Adrenal gland (tissue), 12 donors: ENCODE data around the gene BLID. TPM values are rescaled to one million over a fixed set of nuclear protein-coding genes. Genes with fewer than 3 reads are reported as not detected.

Experiments used
- DNase-seq, 7 donors: peaks; one replicate each; pipeline ENCODE4 v3.0.0-alpha.2; 2019 to 2020
- H3K27ac ChIP-seq, 5 donors: fragments of 200-600 bp; sonication (generic) in 4 of 5; 1 replicate in 3 of 5; 2 replicates in 2 of 5; pipeline versions ENCODE4 v1.5.1 to v1.8.0; 2016 to 2020; ENCODE audit warnings: mild to moderate bottlenecking in 1 of 5
- H3K27me3 ChIP-seq: fragments of 200-600 bp; 2 replicates; pipeline ENCODE4 v1.8.0; 2021
- H3K36me3 ChIP-seq, 2 donors: fragments of 200-600 bp; replicated peaks in 1 of 2; 1 replicate in 1 of 2; 2 replicates in 1 of 2; pipeline versions ENCODE4 v1.5.1 to v1.8.0; 2018 to 2022
- H3K4me1 ChIP-seq, 2 donors: fragments of 200-600 bp; replicated peaks in 1 of 2; 1 replicate in 1 of 2; 2 replicates in 1 of 2; pipeline versions ENCODE4 v1.5.1 to v1.8.0; 2018 to 2021
- H3K4me3 ChIP-seq, 4 donors: fragments of 200-600 bp; sonication (generic) in 3 of 4; one replicate each; pipeline ENCODE4 v1.5.1; 2016 to 2018
- H3K9me3 ChIP-seq, 3 donors: fragments of 200-600 bp; sonication (generic) in 1 of 3; replicated peaks in 1 of 3; 1 replicate in 2 of 3; 2 replicates in 1 of 3; pipeline versions ENCODE4 v1.5.1 to v1.8.0; 2016 to 2021
- POLR2A ChIP-seq, 2 donors: fragments of 450-650 bp; IDR thresholded peaks; one replicate each; pipeline ENCODE4 v1.6.1; 2017; ENCODE audit warnings: antibody characterized with exemption in 2 of 2, mild to moderate bottlenecking in 2 of 2, moderate library complexity in 1 of 2
- WGBS, 4 donors: extraction: QIAGEN DNeasy Blood & Tissue Kit in 2 of 4; methylation state at CpG; one replicate each; pipeline versions ENCODE4 v1.1.5 to v1.1.7; 2013 to 2017; 5-methylcytosine and 5-hydroxymethylcytosine counted together
- intact Hi-C, 2 donors: fragments of 100-400 bp; cut with DNase I; formaldehyde crosslinking; loops; one replicate each; pipeline versions ENCODE4 v1.14.1 to v1.15.0; 2022 to 2023
- polyA plus RNA-seq, 3 donors: library from polyadenylated mRNA; stranded (reverse); fragments of 200-250 nt in 2 of 3; fragments of 350-450 nt in 1 of 3; fragmentation: Illumina TruSeq in 1 of 3; extraction: RNeasy Lipid Tissue Mini Kit (QIAGEN cat#74804) in 1 of 3; gene quantifications; one replicate each; pipeline ENCODE4 v1.2.3, GENCODE V29; 2013 to 2014
- total RNA-seq, 9 donors: library from RNA; depleted of rRNA in 4 of 9; stranded (reverse); fragments of >200 nt in 4 of 9; fragments of 120-200 nt in 1 of 9; fragmentation: NEBNext Ultra II Directional in 1 of 9; extraction: Animal tissue kit (Norgen Biotek cat#: 25700) in 1 of 9; gene quantifications; one replicate each; pipeline versions ENCODE4 v1.1.0 to v1.2.4, GENCODE V29; 2013 to 2023
- TF ChIP-seq, protein P1 (sequence below), 6 experiments: fragments of 450-650 bp in 4 of 6; fragments of 200-600 bp in 2 of 6; sonication (generic) in 1 of 6; IDR thresholded peaks; 1 replicate in 5 of 6; 2 replicates in 1 of 6; pipeline versions ENCODE4 v1.5.1 to v1.8.0; 2016 to 2021; ENCODE audit warnings: antibody characterized with exemption in 6 of 6, mild to moderate bottlenecking in 2 of 6, moderate library complexity in 1 of 6
- donor health status: healthy with polysubstance abuse.
- donor health status: Bipolar disorder and iron deficiency.
- donor health status: DM: yes; HTN: yes; CAD: no.
- donor health status: DM: no; HTN: no; CAD: no.
- donor health status: DM: no; HTN: no; CAD: no.
- donor health status: DM: yes; HTN: yes; CAD: no.

BLID gene
- total and polyA plus RNA-seq, 12 donors, result 0.27 to 5.9 (median 0.50) TPM; not detected in 7

DNA sequence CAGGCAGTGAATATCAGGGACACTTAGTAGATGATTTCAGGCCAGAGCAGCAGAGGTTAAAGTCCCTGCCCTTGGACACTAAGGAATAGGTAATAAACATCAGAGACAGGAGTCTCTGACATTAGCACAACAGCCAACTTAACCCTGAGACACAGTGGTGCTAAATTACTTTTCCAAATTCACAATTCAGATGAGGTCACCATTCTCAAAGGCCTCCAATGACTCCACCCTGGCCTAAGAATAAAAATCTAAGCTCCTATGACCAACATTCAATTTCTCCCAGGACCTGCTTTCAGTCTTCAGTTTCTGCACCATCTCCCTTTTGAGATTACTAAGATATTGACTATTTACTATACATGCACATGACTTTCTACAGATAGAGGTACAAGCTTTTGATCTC lies 42.0 kb downstream of the BLID start:
- Histone ChIP-seq H3K36me3 (no peaks in the 10 kb centered on the region), H3K27me3 (no peaks in the 10 kb centered on the region), H3K4me1 (peaks cover 0 to 6% of the 10 kb centered on the region in 2 donors), H3K9me3 (no peaks in the 10 kb centered on the region), H3K27ac (no peak overlapping the region), H3K4me3 (no peak overlapping the region)
- TF ChIP-seq, protein P1, sequence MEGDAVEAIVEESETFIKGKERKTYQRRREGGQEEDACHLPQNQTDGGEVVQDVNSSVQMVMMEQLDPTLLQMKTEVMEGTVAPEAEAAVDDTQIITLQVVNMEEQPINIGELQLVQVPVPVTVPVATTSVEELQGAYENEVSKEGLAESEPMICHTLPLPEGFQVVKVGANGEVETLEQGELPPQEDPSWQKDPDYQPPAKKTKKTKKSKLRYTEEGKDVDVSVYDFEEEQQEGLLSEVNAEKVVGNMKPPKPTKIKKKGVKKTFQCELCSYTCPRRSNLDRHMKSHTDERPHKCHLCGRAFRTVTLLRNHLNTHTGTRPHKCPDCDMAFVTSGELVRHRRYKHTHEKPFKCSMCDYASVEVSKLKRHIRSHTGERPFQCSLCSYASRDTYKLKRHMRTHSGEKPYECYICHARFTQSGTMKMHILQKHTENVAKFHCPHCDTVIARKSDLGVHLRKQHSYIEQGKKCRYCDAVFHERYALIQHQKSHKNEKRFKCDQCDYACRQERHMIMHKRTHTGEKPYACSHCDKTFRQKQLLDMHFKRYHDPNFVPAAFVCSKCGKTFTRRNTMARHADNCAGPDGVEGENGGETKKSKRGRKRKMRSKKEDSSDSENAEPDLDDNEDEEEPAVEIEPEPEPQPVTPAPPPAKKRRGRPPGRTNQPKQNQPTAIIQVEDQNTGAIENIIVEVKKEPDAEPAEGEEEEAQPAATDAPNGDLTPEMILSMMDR (IDR thresholded peaks at IDR 0.05), result no peak
- TF ChIP-seq POLR2A (IDR thresholded peaks at IDR 0.05), result no peak
- DNase-seq, result no peak
- intact Hi-C loops, result no loop called here

GRCh38 chr11:122071709-122072202 lies 44.3 kb downstream of the BLID start:
- no peak overlapping the region for H3K27ac ChIP-seq
- H3K36me3 ChIP-seq, result no peaks in the 10 kb centered on the region
- H3K27me3 ChIP-seq, result no peaks in the 10 kb centered on the region
- no peak for DNase-seq
- no peaks in the 10 kb centered on the region for H3K9me3 ChIP-seq
- intact Hi-C loops, result no loop called here
- H3K4me1 ChIP-seq, result peaks cover 0 to 16% of the 10 kb centered on the region in 2 donors
- H3K4me3 ChIP-seq, result no peak overlapping the region
- no peak for TF ChIP-seq POLR2A (IDR thresholded peaks at IDR 0.05)
- TF ChIP-seq, protein P1 (IDR thresholded peaks at IDR 0.05), result no peak
- WGBS, 4 donors, result 75 to 86% (median 84%) methylated on average over 7 to 10 of the region's 10 CpGs

DNA sequence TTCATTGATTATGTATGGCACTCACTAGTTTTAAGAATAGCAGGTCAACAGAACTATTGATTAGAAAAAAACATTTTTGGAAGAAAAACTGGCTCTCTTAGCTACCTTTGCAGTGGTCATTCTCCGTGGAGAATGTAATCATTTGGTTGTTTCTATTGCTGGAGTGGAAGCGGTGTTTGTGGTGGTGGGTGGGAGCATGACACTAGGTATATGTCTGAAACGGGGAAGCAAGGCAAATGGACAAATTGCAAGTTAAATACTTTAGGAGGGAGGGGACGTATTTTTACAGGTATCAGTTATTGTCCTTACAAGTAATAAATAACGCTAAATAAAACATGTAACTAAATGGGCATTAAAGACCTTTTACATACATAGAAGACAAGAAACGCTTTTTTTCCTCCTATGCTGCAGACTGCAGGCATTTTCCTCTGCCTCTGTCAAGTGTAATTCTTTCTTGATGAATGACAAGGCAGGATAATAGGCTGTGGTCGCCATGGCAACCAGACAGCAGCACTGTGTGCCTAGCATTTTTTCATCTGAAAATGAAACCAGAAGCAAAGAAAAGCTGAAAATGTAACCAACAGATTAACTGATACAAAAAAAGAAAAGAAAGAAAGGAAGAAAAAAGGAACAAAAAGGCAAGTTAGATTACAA lies 46.2 kb downstream of the BLID start:
- H3K4me3 ChIP-seq, result no peak overlapping the region
- intact Hi-C loops, result no loop called here
- no peaks in the 10 kb centered on the region for H3K36me3 ChIP-seq
- H3K27ac ChIP-seq, result no peak overlapping the region
- WGBS, 4 donors, result 38 to 49% (median 46%) methylated on average over 7 of the region's 7 CpGs
- H3K9me3 ChIP-seq, result no peaks in the 10 kb centered on the region
- H3K4me1 ChIP-seq, result peaks cover 0 to 16% of the 10 kb centered on the region in 2 donors
- peak; percentile 19 to 93 (median 64) for DNase-seq
- H3K27me3 ChIP-seq, result no peaks in the 10 kb centered on the region
- TF ChIP-seq, protein P1 (IDR thresholded peaks at IDR 0.05), result no peak
- TF ChIP-seq POLR2A (IDR thresholded peaks at IDR 0.05), result no peak

GRCh38 chr11:122068837-122069236 lies 47.2 kb downstream of the BLID start:
- Histone ChIP-seq H3K9me3 (no peaks in the 10 kb centered on the region), H3K27me3 (no peaks in the 10 kb centered on the region), H3K4me1 (peaks cover 0 to 16% of the 10 kb centered on the region in 2 donors), H3K27ac (no peak overlapping the region), H3K36me3 (no peaks in the 10 kb centered on the region), H3K4me3 (no peak overlapping the region)
- TF ChIP-seq POLR2A (IDR thresholded peaks at IDR 0.05), result no peak
- TF ChIP-seq, protein P1 (IDR thresholded peaks at IDR 0.05), result no peak
- DNase-seq, result no peak
- intact Hi-C loops, result no loop called here
- 81 to 90% (median 86%) methylated on average over 3 of the region's 3 CpGs for WGBS, 4 donors
